Epithelial cell of proximal tubule (primary cell): ENCODE results near the gene LRP1. TPM values are rescaled to one million over a fixed set of nuclear protein-coding genes. Genes with fewer than 3 reads are reported as not detected.
A peak's percentile ranks its signal among the peaks of the same experiment; 100 is the strongest.
"Not testable (repeated sequence)": the region's sequence is repeated elsewhere in the genome, so short reads cannot be mapped to it uniquely, and the experiment has no call there.

ENCODE experiments used
- DNase-seq: peaks from one replicate; pipeline ENCODE4 v3.0.0-alpha.2; 2011; ENCODE audit warnings: low read depth
- H3K4me3 ChIP-seq: 2 replicates; pipeline ENCODE4 v1.5.1; 2011; ENCODE audit warnings: low read depth, mild to moderate bottlenecking, low read length
- total RNA-seq: library from RNA; depleted of rRNA; stranded (reverse); fragments of >200 nt; gene quantifications from 2 replicates; pipeline ENCODE4 v1.2.3, GENCODE V29; 2015
- TF ChIP-seq, protein P1 (sequence below): conservative IDR thresholded peaks from 2 replicates; pipeline ENCODE4 v1.5.1; 2012; ENCODE audit warnings: low read depth, mild to moderate bottlenecking, low read length

Gene LRP1
- total RNA-seq, 1 donor from 2014 or later: 8.9 TPM

- TF ChIP-seq, protein P1, sequence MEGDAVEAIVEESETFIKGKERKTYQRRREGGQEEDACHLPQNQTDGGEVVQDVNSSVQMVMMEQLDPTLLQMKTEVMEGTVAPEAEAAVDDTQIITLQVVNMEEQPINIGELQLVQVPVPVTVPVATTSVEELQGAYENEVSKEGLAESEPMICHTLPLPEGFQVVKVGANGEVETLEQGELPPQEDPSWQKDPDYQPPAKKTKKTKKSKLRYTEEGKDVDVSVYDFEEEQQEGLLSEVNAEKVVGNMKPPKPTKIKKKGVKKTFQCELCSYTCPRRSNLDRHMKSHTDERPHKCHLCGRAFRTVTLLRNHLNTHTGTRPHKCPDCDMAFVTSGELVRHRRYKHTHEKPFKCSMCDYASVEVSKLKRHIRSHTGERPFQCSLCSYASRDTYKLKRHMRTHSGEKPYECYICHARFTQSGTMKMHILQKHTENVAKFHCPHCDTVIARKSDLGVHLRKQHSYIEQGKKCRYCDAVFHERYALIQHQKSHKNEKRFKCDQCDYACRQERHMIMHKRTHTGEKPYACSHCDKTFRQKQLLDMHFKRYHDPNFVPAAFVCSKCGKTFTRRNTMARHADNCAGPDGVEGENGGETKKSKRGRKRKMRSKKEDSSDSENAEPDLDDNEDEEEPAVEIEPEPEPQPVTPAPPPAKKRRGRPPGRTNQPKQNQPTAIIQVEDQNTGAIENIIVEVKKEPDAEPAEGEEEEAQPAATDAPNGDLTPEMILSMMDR: no peak
- no peak overlapping the region for H3K4me3 ChIP-seq
- DNase-seq: no peak
Observed at GRCh38 chr12:57116580-57117281, 11.6 kb upstream of the LRP1 start.

- TF ChIP-seq, protein P1: no peak
- DNase-seq: no peak
- no peak overlapping the region for H3K4me3 ChIP-seq
Observed at GRCh38 chr12:57118711-57119271, 9.5 kb upstream of the LRP1 start.

GRCh38 chr12:57119294-57120085 lies 8.8 kb upstream of the LRP1 start:
- DNase-seq: no peak
- TF ChIP-seq, protein P1: no peak

GRCh38 chr12:57120718-57121117 lies 7.6 kb upstream of the LRP1 start:
- not testable (repeated sequence) for DNase-seq, H3K4me3 ChIP-seq

More at GRCh38 chr12:57119294-57120085, 8.8 kb upstream of the LRP1 start:
- H3K4me3 ChIP-seq: no peak overlapping the region

- H3K4me3 ChIP-seq: no peak overlapping the region
- TF ChIP-seq, protein P1: no peak
- no peak for DNase-seq
Observed at GRCh38 chr12:57123813-57124212, 4.5 kb upstream of the LRP1 start.

DNA sequence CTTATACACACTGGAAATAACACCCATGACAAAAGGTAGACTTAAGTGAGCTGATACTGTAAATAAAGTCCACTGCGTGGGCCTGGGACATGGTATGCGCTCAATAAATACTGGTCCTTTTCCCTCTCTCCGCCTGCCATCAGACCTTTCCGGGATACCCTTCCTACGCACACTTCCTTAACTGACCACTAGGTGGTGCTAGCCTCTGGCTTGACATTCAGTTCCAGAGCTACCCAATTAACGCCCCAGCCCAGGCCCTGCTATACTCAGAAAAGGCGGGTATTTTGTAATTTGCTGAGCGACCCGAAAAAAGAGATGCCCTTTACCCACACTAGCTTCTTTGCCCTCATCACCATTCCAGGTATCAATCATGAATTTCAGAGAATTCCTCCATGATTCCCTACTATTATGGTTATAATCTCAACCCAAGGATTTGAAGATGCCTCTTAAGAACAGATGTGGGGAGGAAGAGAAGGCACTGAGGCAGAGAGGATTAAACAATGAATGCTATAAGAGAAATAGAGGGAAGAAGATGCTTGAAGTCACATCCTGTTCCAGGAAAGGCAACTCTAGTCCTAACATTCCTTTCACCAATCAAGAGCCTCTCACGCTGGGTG lies 3.9 kb upstream of the LRP1 start:
- TF ChIP-seq, protein P1: peak; percentile 98
- H3K4me3 ChIP-seq: no peak overlapping the region
- no peak for DNase-seq

DNA sequence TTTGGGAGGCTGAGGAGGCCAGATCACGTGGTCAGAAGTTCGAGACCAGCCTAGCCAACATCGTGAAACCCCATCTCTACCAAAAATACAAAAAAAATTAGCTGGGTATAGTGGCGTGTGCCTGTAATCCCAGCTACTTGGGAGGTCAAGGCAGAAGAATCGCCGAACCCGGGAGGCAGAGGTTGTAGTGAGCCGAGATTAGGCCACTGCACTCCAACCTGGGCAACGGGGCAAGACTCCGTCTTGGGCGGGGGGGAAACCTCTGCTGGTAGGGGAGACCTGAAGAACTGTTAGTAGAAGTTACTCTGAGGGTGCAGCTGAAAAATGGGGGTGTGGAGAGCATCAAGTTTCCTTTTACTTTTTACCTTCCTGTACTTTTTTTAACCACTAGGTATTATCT lies 2.2 kb upstream of the LRP1 start:
- no peak for DNase-seq
- TF ChIP-seq, protein P1: no peak
- no peak overlapping the region for H3K4me3 ChIP-seq
